ENCODE measurements around the gene MBD3L3.

DNA sequence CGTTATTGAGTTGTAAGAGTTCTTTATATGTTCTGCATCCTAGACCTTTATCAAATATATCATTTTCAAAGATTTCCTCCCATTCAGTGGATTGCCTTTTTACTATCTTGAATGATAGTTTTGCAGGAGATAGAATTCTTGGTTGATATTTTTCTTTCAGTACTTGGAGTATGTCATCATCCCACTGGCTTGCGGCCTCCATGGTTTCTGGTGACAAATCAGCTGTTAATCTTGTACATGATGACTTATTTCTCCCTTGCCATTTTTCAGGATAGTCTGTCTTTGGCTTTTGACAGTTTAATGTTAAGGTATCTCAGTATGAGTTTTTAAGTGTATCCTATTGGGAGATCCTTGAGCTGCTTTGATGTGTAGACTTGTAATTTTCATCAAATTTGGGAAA is 19.5 kb upstream of the MBD3L3 start:
- TF ChIP-seq, protein P1, sequence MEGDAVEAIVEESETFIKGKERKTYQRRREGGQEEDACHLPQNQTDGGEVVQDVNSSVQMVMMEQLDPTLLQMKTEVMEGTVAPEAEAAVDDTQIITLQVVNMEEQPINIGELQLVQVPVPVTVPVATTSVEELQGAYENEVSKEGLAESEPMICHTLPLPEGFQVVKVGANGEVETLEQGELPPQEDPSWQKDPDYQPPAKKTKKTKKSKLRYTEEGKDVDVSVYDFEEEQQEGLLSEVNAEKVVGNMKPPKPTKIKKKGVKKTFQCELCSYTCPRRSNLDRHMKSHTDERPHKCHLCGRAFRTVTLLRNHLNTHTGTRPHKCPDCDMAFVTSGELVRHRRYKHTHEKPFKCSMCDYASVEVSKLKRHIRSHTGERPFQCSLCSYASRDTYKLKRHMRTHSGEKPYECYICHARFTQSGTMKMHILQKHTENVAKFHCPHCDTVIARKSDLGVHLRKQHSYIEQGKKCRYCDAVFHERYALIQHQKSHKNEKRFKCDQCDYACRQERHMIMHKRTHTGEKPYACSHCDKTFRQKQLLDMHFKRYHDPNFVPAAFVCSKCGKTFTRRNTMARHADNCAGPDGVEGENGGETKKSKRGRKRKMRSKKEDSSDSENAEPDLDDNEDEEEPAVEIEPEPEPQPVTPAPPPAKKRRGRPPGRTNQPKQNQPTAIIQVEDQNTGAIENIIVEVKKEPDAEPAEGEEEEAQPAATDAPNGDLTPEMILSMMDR (conservative IDR thresholded peaks at IDR 0.05; ENCODE audit: low read depth, low read length), result no peak
- TF ChIP-seq EZH2 (IDR thresholded peaks at IDR 0.05; ENCODE audit: low read length, unreplicated experiment), result no peak
- TF ChIP-seq EZH2phosphoT487 (IDR thresholded peaks at IDR 0.05; ENCODE audit: borderline replicate concordance, low read length), result no peak
